Stomach (tissue), 9 donors: ENCODE results near the gene PYY. TPM values are rescaled to one million over a fixed set of nuclear protein-coding genes. Genes with fewer than 3 reads are reported as not detected.
"Not testable (repeated sequence)": the region's sequence is repeated elsewhere in the genome, so short reads cannot be mapped to it uniquely, and the experiment has no call there.

Experiments used
- DNase-seq, 2 donors: peaks; one replicate each; pipeline versions ENCODE4 v3.0.0 to v3.0.0-alpha.2; 2013 to 2019
- H3K27ac ChIP-seq, 5 donors: fragments of 200-600 bp in 4 of 5; sonication (generic) in 4 of 5; one replicate each; pipeline ENCODE4 v1.5.1; 2013 to 2019; ENCODE audit warnings: mild to moderate bottlenecking in 1 of 5, moderate library complexity in 1 of 5
- H3K27me3 ChIP-seq, 3 donors: fragments of 200-600 bp; sonication (generic); one replicate each; pipeline ENCODE4 v1.5.1; 2017 to 2019; ENCODE audit warnings: mixed run types in 1 of 3
- H3K36me3 ChIP-seq, 4 donors: fragments of 200-600 bp; sonication (generic); 1 replicate in 3 of 4; 2 replicates in 1 of 4; pipeline ENCODE4 v1.5.1; 2016 to 2019
- H3K4me1 ChIP-seq, 4 donors: fragments of 200-600 bp; sonication (generic); one replicate each; pipeline ENCODE4 v1.5.1; 2016 to 2019
- H3K4me3 ChIP-seq, 4 donors: fragments of 200-600 bp; sonication (generic) in 3 of 4; one replicate each; pipeline ENCODE4 v1.5.1; 2016 to 2019; ENCODE audit warnings: mild to moderate bottlenecking in 1 of 4
- H3K9me3 ChIP-seq, 4 donors: fragments of 200-600 bp; sonication (generic); one replicate each; pipeline ENCODE4 v1.5.1; 2016 to 2019
- CTCF ChIP-seq, 7 experiments: fragments of 450-650 bp in 4 of 7; fragments of 200-600 bp in 3 of 7; sonication (generic) in 3 of 7; IDR thresholded peaks; one replicate each; pipeline ENCODE4 v1.5.1; 2016 to 2019; ENCODE audit warnings: antibody characterized with exemption in 7 of 7, control low read depth in 2 of 7, mild to moderate bottlenecking in 1 of 7
- EP300 ChIP-seq: sonication (generic); formaldehyde crosslinking; IDR thresholded peaks from one replicate; pipeline ENCODE4 v1.6.1; 2017; ENCODE audit warnings: antibody characterized with exemption
- POLR2A ChIP-seq, 4 donors: fragments of 450-650 bp; IDR thresholded peaks; one replicate each; pipeline ENCODE4 v1.6.1; 2016; ENCODE audit warnings: antibody characterized with exemption in 4 of 4, control low read depth in 2 of 4, mild to moderate bottlenecking in 1 of 4, moderate library complexity in 1 of 4
- POLR2AphosphoS5 ChIP-seq, 3 donors: sonication (generic); formaldehyde crosslinking; IDR thresholded peaks; one replicate each; pipeline ENCODE4 v1.6.1; 2016; ENCODE audit warnings: antibody characterized with exemption in 3 of 3
- WGBS, 5 donors: extraction: QIAGEN DNeasy Blood & Tissue Kit in 3 of 5; methylation state at CpG; one replicate each; pipeline versions ENCODE4 v1.1.5 to v1.1.7; 2013 to 2018; 5-methylcytosine and 5-hydroxymethylcytosine counted together
- intact Hi-C: fragments of 100-400 bp; cut with DNase I; formaldehyde crosslinking; loops from one replicate; pipeline ENCODE4 v1.15.1; 2023; ENCODE audit warnings: low total_unique reads
- polyA plus RNA-seq, 3 donors: library from polyadenylated mRNA; stranded (reverse); fragments of 200-250 nt; gene quantifications; one replicate each; pipeline ENCODE4 v1.2.3, GENCODE V29; 2013
- total RNA-seq, 5 donors: library from RNA; depleted of rRNA; stranded (reverse); fragments of >200 nt; gene quantifications; one replicate each; pipeline versions ENCODE4 v1.1.0 to v1.2.3, GENCODE V29; 2014 to 2016
- donor health status: healthy with polysubstance abuse.
- donor health status: Bipolar disorder and iron deficiency.
- donor health status: healthy.

PYY gene
- total and polyA plus RNA-seq, 8 donors = 0.35 to 71.3 TPM; not detected in 6

- Histone ChIP-seq H3K4me1 (peaks cover 5 to 12% (median 9%) of the 10 kb centered on the region in 4 donors), H3K27ac (no peak overlapping the region), H3K4me3 (no peak overlapping the region), H3K9me3 (no peaks in the 10 kb centered on the region), H3K27me3 (peaks cover 4 to 70% (median 18%) of the 10 kb centered on the region in 3 donors), H3K36me3 (no peaks in the 10 kb centered on the region)
- no peak for DNase-seq
- intact Hi-C loops = no loop called here
- 63 to 83% (median 80%) methylated on average over 1 of the region's 1 CpG for WGBS, 5 donors
- no peak for TF ChIP-seq EP300
- no peak for TF ChIP-seq POLR2AphosphoS5 (IDR thresholded peaks at IDR 0.05)
- TF ChIP-seq POLR2A (IDR thresholded peaks at IDR 0.05) = no peak
- no peak for TF ChIP-seq CTCF (IDR thresholded peaks at IDR 0.05)
Measured at GRCh38 chr17:43928609-43929008, 25.1 kb downstream of the PYY start.

DNA sequence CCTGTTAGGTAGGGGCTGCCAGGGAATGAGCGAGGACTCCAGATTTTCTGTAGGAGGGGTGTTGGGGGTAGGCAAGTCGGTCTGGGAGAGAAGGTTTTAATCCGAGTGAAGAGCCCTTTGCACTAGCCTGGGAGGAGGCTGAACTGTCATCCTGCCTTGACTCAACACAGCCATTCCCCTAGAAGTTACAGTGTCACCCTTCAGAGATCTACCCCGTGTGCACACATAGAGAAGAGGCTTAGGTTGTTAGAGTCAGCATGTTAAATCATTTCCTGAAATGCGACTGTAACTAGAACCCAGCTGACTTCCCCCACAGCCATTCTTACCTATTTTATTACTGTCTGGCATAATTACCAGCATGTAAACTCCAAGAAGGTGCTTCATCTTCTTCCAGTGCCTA is 25.8 kb downstream of the PYY start:
- WGBS, 5 donors = 41 to 61% (median 59%) methylated on average over 5 of the region's 5 CpGs
- H3K27ac ChIP-seq, intact Hi-C loops, H3K9me3 ChIP-seq, DNase-seq, H3K36me3 ChIP-seq: not testable (repeated sequence)
- peaks cover 4 to 71% (median 18%) of the 10 kb centered on the region in 3 donors for H3K27me3 ChIP-seq
- peaks cover 5 to 12% (median 9%) of the 10 kb centered on the region in 4 donors for H3K4me1 ChIP-seq
- H3K4me3 ChIP-seq = peak overlapping the region in 2 of 4 donors; percentile 21 to 37

GRCh38 chr17:43927060-43927864 is 26.5 kb downstream of the PYY start:
- WGBS, 5 donors = 3 to 12% (median 5%) methylated on average over 23 to 42 of the region's 42 CpGs
- DNase-seq = peak; percentile 27 to 61
- TF ChIP-seq EP300 = no peak
- no peak for TF ChIP-seq CTCF (IDR thresholded peaks at IDR 0.05)
- TF ChIP-seq POLR2AphosphoS5 (IDR thresholded peaks at IDR 0.05) = no peak
- TF ChIP-seq POLR2A (IDR thresholded peaks at IDR 0.05) = no peak
- Histone ChIP-seq H3K4me3 (peak overlapping the region; percentile 21 to 37 (median 29)), H3K9me3 (no peaks in the 10 kb centered on the region), H3K27ac (no peak overlapping the region), H3K36me3 (no peaks in the 10 kb centered on the region), H3K4me1 (peaks cover 5 to 12% (median 9%) of the 10 kb centered on the region in 4 donors), H3K27me3 (peaks cover 4 to 71% (median 18%) of the 10 kb centered on the region in 3 donors)
- intact Hi-C loops = no loop called here

DNA sequence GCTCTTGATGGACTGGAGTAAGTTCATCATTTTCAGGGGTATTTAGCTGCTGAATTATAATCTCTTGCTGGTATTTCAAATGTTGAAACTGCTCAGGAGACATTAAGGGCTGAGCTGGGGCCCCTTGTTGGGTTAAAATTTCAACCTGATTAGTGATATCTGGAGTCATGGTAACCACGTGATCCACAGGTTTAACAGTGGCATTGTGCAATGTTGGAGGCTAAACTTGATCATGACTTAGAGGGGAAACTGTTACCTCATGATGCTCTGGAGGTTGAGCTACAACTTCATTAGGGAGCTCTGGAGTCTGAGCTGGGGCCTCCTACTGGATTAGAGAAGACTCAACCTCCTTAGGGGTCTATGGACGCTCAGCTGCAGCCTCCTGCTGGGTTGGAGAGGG is 29.2 kb downstream of the PYY start:
- no peak for TF ChIP-seq POLR2A (IDR thresholded peaks at IDR 0.05)
- no peak for TF ChIP-seq CTCF (IDR thresholded peaks at IDR 0.05)
- TF ChIP-seq EP300 = no peak
- TF ChIP-seq POLR2AphosphoS5 (IDR thresholded peaks at IDR 0.05) = no peak
- Histone ChIP-seq H3K27ac (no peak overlapping the region), H3K4me3 (no peak overlapping the region), H3K27me3 (peaks cover 4 to 68% (median 18%) of the 10 kb centered on the region in 3 donors), H3K36me3 (no peaks in the 10 kb centered on the region), H3K9me3 (no peaks in the 10 kb centered on the region), H3K4me1 (peaks cover 5 to 12% (median 9%) of the 10 kb centered on the region in 4 donors)
- intact Hi-C loops = no loop called here
- WGBS, 5 donors = 47 to 65% (median 60%) methylated on average over 2 of the region's 2 CpGs
- no peak for DNase-seq
